HL-60/S4 (cell line): ENCODE data around the gene RHOXF2.
"Not testable (repeated sequence)": the region's sequence is repeated elsewhere in the genome, so short reads cannot be mapped to it uniquely, and the experiment has no call there.

Experiments
- in situ Hi-C: fragments of 300-500 bp; cut with MboI; formaldehyde crosslinking; loops from 2 replicates; pipeline ENCODE4 v1.14.3; 2022; ENCODE audit warnings: low sequenced_read_pairs

RHOXF2 gene

GRCh38 chrX:120158313-120158712 lies at the start of gene RHOXF2:
RHOXF2 (plus strand) TSS chrX:120158613; CDS start chrX:120158751, 138 bp downstream.
- in situ Hi-C loops, result not testable (repeated sequence)

- in situ Hi-C loops, result loop anchor here (25.0 kb wide), 1 partner anchor 97 kb away; no protein-coding TSS in a partner anchor
These were observed 49.0 kb upstream of the RHOXF2 start for GRCh38 chrX:120109378-120109777.

- in situ Hi-C loops, result loop anchor here (25.0 kb wide), 1 partner anchor 99 kb away; no protein-coding TSS in a partner anchor
These were observed 46.8 kb upstream of the RHOXF2 start for GRCh38 chrX:120111611-120112010.

- in situ Hi-C loops, result loop anchor here (25.0 kb wide), 1 partner anchor 103 kb away; no protein-coding TSS in a partner anchor
These were observed 42.9 kb upstream of the RHOXF2 start, which contains the start of gene RHOXF1 for GRCh38 chrX:120115438-120115963. RHOXF1 (minus strand) TSS chrX:120115913; CDS start chrX:120115862, 51 bp downstream.

- in situ Hi-C loops, result loop anchor here (25.0 kb wide), 1 partner anchor 108 kb away; no protein-coding TSS in a partner anchor
These were observed 38.2 kb upstream of the RHOXF2 start for GRCh38 chrX:120120223-120120622.

GRCh38 chrX:120125444-120125843 lies 33.0 kb upstream of the RHOXF2 start:
- in situ Hi-C loops, result no loop called here

- in situ Hi-C loops, result not testable (repeated sequence)
These were observed 30.0 kb upstream of the RHOXF2 start for GRCh38 chrX:120128306-120128846.

GRCh38 chrX:120136128-120136527 lies 22.3 kb upstream of the RHOXF2 start:
- in situ Hi-C loops, result no loop called here

- in situ Hi-C loops, result no loop called here
These were observed 21.6 kb upstream of the RHOXF2 start for GRCh38 chrX:120136840-120137239.

GRCh38 chrX:120137439-120137838 lies 21.0 kb upstream of the RHOXF2 start:
- in situ Hi-C loops, result no loop called here

GRCh38 chrX:120140293-120140981 lies 18.0 kb upstream of the RHOXF2 start:
- in situ Hi-C loops, result no loop called here

- in situ Hi-C loops, result no loop called here
These were observed 14.1 kb upstream of the RHOXF2 start for GRCh38 chrX:120144178-120144844.

- in situ Hi-C loops, result no loop called here
These were observed 13.0 kb upstream of the RHOXF2 start for GRCh38 chrX:120145295-120145925.

GRCh38 chrX:120146323-120146722 lies 12.1 kb upstream of the RHOXF2 start:
- in situ Hi-C loops, result not testable (repeated sequence)

- in situ Hi-C loops, result no loop called here
These were observed 10.9 kb upstream of the RHOXF2 start for GRCh38 chrX:120147537-120147936.

GRCh38 chrX:120150109-120150744 lies 8.2 kb upstream of the RHOXF2 start:
- in situ Hi-C loops, result not testable (repeated sequence)

- in situ Hi-C loops, result not testable (repeated sequence)
These were observed 673 bp downstream of the RHOXF2 start for GRCh38 chrX:120159086-120159485.

GRCh38 chrX:120193254-120193653 lies 34.8 kb downstream of the RHOXF2 start:
- in situ Hi-C loops, result not testable (repeated sequence)

GRCh38 chrX:120193720-120194119 lies 35.3 kb downstream of the RHOXF2 start:
- in situ Hi-C loops, result not testable (repeated sequence)

GRCh38 chrX:120195786-120196185 lies 37.4 kb downstream of the RHOXF2 start:
- in situ Hi-C loops, result not testable (repeated sequence)
